IPS-18c (cell line): ENCODE measurements around the gene KANK4.
A peak's percentile ranks its signal among the peaks of the same experiment; 100 is the strongest.

ENCODE experiments used
- H3K4me3 ChIP-seq: 2 replicates; pipeline ENCODE4 v1.7.0; 2013; ENCODE audit warnings: low read depth, mild to moderate bottlenecking, low read length, moderate library complexity; ENCODE audit not compliant: insufficient read depth
- H3K9me3 ChIP-seq: one replicate; pipeline ENCODE4 v1.6.1; 2013; ENCODE audit warnings: mild to moderate bottlenecking, low read length, moderate library complexity; ENCODE audit not compliant: control insufficient read depth, insufficient read depth

The KANK4 gene

DNA sequence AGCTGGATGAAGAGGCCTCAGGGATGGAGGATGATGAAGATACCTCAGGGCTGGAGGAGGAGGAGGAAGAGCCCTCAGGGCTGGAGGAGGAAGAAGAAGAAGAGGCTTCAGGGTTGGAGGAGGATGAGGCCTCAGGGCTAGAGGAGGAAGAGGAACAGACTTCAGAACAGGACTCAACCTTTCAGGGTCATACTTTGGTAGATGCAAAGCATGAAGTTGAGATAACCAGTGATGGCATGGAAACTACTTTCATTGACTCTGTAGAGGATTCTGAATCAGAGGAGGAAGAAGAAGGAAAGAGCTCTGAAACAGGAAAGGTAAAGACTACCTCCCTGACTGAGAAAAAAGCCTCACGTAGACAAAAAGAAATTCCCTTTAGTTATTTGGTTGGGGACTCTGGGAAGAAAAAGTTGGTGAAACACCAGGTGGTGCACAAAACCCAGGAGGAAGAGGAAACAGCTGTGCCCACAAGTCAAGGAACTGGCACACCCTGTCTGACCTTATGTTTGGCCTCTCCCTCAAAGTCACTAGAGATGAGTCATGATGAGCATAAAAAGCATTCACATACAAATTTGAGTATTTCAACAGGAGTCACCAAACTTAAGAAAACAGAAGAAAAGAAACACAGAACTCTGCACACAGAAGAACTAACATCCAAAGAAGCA lies 109.2 kb downstream of the KANK4 start:
- Histone ChIP-seq H3K4me3 (no peak overlapping the region), H3K9me3 (no peaks in the 10 kb centered on the region)

DNA sequence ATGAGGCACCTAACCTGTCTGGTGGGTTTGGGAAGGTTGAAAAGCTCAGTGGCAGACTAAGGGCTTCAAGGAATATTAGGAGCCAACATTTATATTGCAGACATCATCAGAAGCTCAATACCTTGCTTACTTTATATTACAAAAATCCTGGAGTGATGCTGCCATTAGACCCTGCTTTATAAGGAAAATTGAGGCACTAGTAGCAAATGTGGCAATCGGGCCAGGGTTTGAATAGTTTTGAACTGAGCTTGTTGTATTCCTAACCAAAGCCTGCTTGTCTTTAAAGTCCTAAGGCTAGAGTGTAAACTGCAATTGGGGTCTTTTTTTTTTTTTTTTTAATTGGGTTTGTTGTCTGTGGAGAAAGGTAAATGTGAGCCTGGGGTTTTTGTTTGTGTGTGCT lies 110.3 kb downstream of the KANK4 start:
- H3K4me3 ChIP-seq = no peak overlapping the region

DNA sequence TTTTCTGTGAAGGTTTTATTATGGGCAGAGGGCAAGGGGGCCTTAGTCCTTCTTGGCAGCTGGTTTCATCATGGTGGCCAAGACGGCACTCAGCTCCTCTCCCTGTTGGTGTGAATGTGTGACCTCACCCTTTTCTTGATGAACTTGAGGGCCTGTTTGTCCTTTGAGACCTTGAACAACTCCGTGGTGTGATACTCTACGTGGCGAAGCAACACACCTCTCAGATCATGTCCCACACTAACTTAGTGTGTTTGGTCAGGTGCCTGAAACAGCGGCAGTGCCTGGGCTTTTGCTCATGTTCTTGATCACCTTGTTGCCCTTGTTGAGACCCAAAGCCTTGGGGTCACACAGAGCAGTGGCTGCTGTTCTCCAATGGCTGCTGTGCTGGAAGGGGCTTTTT lies 111.1 kb downstream of the KANK4 start:
- no peaks in the 10 kb centered on the region for H3K9me3 ChIP-seq
- peak overlapping the region; percentile 12; the same call in 1 of the 2 replicates for H3K4me3 ChIP-seq

More for the DNA sequence above, 110.3 kb downstream of the KANK4 start:
- no peaks in the 10 kb centered on the region for H3K9me3 ChIP-seq

DNA sequence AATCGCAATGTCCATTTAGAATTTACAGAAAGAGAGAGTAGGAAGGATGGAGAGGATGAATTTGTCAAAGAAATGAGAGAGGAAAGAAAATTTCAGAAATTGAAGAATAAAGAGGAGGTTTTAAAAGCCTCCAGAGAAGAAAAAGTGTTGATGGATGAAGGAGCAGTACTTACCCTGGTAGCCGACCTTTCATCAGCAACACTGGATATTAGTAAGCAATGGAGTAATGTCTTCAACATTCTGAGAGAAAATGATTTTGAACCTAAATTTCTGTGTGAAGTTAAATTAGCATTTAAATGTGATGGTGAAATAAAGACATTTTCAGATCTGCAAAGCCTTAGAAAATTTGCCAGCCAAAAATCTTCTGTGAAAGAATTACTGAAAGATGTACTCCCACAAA lies 112.0 kb downstream of the KANK4 start:
- Histone ChIP-seq H3K9me3 (no peaks in the 10 kb centered on the region), H3K4me3 (no peak overlapping the region)

DNA sequence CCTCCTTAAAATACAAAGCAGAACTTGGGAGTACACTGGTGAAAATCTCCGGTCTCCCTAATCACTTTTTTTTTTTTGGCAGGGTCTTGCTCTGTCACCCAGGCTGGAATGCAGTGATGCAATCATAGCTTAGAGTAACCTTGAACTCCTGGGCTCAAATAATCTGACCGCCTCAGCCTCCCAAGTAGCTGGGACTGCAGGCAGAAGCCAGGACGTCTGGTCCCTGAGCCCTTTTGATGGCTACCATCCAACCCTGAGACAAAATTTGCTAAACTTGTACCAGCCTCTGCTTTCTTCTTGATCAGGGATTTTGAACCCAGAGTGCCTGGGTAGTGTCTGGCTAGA lies 120.5 kb downstream of the KANK4 start:
- H3K4me3 ChIP-seq = peak overlapping the region; percentile 45
- H3K9me3 ChIP-seq = no peaks in the 10 kb centered on the region

DNA sequence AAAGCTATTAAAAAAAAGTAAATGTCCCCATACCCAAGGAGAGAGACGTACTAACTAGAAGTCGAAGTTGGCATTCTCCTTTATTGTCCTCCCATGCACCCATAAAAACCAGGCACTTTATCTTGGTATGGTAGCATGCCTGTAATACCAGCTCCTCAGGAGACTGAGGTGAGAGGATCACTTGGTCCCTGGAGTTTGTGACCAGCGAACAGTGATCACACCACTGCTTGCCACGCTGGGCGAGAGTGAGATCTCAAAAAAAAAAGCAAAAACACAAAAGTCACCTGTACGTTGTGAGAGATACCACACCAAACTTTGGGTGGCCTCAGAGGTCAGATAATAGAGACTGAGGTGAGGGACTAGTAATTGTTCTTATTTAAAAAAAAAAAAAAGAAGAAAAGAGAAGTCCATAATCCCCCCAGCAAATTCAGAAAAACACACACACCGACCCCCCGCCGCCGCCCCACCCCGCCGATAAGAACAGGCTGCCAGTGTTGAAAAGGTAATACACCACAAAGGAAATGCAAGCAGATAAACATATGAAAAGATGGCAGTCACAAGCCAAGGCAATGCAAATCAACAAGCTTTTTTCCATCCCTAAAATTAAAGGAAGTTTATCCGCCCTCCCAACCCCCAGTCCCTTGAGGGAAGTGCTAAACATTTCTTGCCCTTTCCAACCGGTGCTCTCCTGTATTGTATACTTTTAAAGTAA lies 121.0 kb downstream of the KANK4 start:
- Histone ChIP-seq H3K9me3 (no peaks in the 10 kb centered on the region), H3K4me3 (peak overlapping the region; percentile 45)

DNA sequence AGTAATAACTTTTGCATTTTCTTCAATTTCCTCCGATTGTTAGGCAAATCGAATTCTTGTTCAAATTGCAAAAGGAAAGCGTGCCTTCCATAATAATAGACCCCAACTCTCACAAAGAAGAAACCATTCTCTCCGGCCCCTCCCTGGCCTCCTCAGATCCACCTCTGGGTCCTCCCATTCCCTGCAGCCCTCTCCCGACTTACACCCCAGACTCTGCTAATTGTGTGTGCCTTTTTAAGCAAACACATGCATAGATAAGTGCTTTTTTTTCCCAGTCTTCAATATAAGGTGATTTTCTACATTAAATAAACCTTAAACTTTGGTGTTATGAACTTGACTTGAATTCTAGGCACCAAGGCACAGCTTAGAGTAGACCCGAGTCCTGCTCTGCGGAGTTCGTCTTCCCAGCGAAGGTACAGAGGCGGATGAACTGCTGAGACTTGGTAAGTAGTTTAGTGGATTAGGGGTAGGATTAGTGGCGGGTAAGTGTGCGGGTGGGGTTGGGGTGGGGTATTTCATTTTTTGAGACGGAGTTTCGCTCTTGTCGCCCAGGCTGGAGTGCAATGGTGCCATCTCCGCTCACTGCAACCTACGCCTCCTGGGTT lies 123.0 kb downstream of the KANK4 start:
- H3K4me3 ChIP-seq = peak overlapping the region; percentile 91

DNA sequence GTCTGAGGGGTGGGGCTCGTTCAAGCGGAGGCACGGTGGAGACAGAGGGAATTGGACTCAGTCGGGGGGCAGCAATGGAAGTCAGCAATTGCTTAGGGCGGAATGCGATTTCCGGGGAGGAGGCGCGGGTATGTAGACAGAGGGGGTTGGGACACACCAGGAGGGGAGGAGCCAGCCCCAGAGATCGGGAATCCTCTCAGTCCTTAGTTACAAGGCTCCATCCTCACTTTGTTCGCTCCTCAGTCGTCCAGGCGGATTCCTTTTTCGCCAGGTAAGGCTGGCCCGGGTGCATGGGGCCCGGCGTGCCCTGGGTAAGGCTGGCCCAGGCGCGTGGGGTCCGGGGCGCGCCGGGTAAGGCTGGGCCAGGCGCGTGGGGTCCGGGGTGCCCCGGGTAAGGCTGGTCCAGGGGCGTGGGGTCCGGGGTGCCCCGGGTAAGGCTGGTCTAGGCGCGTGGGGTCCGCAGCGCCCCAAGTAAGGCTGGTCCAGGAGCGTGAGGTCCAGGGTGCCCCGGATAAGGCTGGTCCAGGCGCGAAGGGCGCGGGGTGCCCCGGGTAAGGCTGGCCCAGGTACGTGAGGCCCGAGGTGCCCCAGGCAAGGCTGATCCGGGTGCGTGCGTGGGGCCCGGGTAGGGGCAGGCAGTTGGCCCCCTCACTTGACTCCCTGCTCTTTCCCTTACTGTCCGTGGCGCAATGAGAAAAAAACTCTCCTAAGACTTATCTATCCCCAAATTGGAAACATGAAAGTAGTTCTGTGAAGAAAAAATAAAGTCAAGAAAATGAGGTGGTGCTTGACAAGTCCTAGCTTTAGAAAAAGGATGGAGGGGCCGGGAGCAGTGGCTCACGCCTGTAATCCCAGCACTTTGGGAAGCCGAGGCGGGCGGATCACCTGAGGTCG lies 124.3 kb downstream of the KANK4 start, which contains the start of gene L1TD1:
L1TD1 (plus strand) TSS at position 199 of the 894 bp plus-strand sequence. CDS start 11,780 bp downstream, outside the sequence.
- H3K4me3 ChIP-seq = peak within 1 kb of the TSS; percentile 91

More for the DNA sequence above, 123.0 kb downstream of the KANK4 start:
- no peaks in the 10 kb centered on the region for H3K9me3 ChIP-seq

DNA sequence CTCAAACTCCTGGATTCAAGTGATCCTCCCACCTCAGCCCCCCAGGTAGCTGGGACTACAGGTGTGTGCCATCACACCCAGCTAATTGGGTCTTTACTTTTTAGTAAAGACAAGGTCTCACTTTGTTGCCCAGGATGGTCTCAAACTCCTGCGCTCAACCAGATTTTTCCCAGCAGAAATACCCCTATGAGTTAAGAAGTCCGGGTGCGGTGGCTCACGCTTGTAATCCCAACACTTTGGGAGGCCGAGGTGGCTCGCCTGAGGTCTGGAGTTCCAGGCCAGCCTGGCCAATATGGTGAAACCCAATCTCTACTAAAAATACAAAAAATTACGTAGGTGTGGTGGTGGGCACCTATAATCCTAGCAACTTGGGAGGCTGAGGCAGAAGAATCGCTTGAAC lies 131.1 kb downstream of the KANK4 start:
- peaks cover 2% of the 10 kb centered on the region for H3K9me3 ChIP-seq
- no peak overlapping the region for H3K4me3 ChIP-seq

More for the DNA sequence above, 124.3 kb downstream of the KANK4 start, which contains the start of gene L1TD1:
- H3K9me3 ChIP-seq = no peaks in the 10 kb centered on the region

DNA sequence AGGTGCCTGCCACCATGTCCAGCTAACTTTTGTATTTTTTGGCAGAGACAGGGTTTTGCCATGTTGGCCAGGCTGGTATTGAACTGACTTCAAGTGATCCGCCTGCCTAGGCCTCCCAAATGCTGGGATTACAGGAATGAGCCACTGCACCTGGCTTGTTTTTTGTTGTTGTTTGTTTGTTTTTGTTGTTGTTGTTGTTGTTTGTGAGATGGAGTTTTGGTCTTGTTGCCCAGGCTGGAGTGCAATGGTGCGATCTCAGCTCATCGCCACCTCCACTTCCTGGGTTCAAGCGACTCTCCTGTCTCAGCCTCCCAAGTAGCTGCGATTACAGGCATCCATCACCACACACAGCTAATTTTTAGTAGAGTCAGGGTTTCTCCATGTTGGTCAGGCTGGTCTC lies 131.7 kb downstream of the KANK4 start:
- H3K9me3 ChIP-seq = peaks cover 2% of the 10 kb centered on the region
- H3K4me3 ChIP-seq = no peak overlapping the region
